HG02870 (cell line): Measurements from ENCODE around the gene LENEP.

Source experiments
- ATAC-seq: cut with Tn5 transposase; IDR thresholded peaks from one replicate; pipeline ENCODE4 v1.9.1; 2021; ENCODE audit warnings: mild to moderate bottlenecking, moderate library complexity; ENCODE audit not compliant: unreplicated experiment

LENEP gene

DNA sequence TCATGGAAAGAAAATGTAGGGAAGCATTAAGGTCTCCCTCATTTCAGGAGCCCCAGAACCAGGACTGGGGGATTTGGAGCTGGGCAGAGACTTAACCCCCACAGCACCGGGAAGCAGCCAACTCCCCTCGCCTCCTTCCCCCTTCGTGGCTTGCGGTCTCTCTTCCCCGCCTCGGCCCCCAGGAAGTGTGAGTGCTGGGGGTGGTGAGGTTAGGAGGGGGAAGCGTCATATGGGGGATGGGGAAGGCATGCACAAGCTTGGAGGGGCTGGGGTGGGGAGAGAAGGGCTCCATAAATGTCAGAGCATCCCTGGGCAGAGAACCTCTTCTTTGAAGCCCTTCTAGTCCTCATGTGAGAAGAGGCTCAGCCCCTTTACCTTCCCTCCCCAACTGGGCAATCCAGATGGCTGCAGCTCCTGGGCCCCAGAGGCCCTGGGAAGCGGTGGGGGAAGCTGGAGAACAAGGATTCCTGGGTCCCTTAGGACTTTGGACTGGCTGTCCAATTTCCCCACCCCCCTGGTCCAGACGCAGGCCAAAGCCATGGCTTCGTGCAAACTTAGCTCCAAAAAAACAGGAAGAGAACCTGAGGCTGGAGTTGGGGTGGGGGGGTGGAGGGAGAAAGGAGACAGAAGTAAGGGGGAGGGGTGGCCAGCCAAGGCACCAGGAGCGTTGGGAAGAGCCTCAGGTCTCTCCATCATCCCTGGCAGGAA, 17.0 kb downstream of the LENEP start:
- no peak for ATAC-seq

DNA sequence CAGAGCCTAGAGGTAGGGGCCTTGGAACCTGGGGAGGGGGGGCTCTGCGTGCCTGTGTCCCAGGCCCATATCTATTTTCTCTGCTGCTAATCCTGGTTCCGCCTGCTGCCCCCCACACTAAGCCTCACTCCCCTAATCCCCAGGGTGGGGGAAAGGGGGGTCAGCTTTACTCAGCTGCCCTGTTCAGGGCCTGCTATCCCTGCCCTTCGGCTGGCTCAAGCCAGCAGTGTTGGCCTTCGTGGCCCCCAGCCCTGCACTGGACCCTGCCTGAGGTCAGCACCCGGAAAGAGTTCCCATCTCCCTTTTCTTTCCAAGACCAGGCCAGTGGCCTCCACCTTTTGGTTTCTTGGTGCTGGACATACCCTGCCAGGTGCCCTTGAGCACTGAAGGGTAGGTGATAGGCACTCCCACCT, 17.6 kb downstream of the LENEP start:
- no peak for ATAC-seq

DNA sequence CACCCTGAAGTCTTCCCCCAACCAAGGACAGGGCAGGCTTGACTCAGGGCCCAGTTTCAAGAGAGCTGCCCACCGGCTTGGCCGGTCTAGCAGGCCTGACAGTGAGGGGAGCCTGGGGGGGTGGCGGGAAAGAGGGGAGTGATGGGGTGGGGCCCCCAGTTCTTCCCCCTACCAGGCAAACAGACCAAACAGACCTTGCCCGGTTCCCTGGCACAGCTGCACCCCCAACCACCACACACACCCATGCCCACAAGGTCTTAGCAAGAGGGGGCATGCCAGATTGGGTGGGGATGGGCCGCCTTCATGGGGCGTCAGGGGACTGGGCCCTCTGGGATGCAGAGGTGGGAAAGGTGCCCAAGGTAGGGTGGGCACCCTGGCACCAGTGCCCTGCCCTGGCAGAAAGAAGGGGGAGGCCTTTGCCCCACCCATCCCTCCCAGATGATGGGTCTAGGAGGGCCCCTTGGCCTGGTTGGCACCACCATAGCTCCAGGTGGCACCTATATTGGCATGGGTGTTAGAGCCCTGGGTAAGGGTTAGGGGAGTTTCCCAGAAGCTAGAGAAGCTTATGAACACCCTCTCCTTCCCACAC, 18.1 kb downstream of the LENEP start:
- ATAC-seq, result no peak

DNA sequence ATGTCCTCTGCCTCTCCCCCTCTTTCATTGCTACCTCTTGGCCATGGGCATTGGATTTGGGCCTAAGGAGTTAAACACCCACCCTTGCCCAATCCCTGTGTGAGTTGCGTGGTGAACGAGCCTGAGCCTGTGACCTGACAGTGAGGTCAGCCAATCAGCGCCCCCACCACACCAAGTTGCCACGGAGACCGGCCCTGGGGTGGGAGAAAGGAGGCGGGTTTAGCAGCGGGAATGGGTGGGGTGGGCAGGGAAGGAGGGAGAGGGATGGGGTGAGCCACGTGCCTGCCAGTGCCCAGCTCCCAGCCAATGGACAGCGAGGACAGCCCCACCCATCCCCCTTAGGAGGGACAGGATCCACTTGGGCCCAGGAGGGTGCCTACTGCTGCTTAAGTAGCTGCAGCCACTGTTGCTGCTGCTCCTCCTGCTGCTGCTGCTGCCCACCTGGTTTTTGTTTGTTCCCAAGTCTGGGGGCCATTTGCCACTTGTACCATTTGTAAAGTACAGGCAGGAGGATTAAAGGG, 18.7 kb downstream of the LENEP start:
- ATAC-seq, result no peak

DNA sequence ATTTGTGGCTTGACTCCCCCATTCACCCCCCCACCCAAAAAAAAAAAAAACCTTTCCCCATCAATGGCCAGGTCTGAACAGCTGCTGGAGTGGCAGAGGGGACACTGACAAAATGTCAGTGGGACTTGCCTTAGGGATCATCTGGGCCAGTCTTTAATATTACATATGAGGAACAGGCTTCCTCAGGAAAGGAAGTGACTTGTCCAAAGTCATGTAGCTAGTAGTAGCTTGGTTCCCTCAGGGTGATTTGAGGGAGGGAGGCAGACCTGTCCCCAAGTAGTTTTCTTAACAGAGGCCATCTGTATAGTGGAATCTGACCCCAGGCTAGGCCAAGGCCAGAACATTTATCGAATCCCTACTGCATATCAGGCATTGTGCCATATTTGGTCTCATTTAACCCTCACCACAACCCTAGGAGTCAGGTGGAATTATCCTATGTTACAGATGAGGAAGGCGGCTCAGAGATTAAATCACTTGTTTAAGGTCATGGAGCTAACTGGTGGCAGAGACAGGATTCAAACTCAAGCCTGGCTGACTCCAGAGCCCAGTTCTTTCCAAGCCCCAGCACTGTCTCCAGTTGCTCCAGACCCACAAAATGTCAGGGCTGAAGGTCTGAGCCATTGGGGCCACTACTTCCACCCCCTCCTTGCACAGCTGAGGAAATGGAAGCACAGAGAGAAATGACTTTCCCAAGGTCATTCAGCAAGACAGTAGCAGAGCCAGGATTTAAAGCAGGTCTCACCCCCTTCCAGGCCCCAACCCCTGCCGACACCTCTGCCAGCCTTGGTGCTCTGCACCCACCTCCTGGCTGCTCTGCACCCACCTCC, 19.6 kb downstream of the LENEP start:
- no peak for ATAC-seq

DNA sequence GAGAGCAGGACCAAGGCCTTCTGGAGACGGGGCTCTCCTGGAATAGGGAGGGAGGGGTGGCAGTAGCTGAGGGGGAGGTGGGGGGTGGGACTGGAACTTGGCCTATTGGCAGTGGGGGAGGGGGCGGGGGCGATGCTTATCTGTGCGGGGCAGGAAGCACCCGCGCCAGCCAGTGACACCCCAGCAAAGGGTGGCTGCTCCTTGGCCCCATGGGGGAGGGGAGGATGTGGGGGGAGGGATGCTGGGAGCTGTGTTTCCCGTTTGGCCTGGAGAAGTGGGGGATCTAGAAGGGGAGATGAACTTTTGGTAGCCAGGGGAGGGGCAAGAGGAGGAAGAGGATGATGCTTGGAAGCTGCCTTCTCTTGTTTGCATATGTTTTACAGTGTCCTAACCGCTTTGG, 20.2 kb downstream of the LENEP start:
- no peak for ATAC-seq

DNA sequence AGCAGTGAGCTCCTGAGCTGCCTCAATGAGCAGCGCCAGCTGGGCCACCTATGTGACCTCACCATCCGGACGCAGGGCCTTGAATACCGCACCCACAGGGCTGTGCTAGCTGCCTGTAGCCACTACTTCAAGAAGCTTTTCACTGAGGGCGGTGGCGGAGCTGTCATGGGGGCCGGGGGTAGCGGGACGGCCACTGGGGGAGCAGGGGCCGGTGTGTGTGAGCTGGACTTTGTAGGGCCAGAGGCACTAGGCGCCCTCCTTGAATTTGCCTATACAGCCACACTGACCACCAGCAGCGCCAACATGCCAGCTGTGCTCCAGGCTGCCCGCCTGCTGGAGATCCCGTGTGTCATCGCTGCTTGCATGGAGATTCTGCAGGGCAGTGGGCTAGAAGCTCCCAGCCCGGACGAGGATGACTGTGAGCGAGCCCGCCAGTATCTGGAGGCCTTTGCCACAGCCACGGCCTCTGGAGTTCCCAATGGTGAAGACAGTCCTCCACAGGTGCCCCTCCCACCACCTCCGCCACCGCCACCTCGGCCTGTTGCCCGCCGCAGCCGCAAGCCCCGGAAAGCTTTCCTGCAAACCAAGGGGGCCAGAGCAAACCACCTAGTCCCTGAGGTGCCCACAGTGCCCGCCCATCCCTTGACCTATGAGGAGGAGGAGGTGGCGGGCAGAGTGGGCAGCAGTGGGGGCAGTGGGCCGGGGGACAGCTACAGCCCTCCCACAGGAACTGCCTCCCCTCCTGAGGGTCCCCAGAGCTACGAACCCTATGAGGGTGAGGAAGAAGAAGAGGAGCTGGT, 21.5 kb downstream of the LENEP start:
- ATAC-seq, result no peak

DNA sequence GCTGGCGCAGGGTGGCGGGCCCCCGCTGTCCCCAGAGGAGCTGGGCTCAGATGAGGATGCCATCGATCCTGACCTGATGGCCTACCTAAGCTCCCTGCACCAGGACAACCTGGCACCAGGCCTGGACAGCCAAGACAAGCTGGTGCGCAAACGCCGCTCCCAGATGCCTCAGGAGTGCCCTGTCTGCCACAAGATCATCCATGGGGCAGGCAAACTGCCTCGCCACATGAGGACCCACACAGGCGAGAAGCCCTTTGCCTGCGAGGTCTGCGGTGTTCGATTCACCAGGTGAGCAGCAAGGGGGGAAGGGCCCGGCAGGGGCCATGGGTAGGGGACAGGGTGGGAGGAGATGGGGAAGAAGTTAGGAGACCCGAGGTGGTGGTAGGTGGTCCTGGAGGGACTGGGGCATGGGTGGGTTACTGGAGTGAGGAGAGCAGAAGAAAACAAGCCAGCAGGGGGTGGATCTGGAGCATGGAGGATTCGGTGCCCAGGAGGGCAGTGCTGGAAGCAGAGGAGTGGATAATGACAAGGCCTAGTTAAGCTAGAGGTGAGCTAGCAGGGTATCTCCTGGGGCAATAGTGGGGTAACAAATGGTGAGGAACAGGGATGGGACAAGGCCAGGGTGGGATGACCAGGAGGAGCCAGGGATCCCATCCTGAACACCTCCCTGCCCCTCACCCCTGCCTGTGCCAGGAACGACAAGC, 22.3 kb downstream of the LENEP start:
- ATAC-seq, result no peak

DNA sequence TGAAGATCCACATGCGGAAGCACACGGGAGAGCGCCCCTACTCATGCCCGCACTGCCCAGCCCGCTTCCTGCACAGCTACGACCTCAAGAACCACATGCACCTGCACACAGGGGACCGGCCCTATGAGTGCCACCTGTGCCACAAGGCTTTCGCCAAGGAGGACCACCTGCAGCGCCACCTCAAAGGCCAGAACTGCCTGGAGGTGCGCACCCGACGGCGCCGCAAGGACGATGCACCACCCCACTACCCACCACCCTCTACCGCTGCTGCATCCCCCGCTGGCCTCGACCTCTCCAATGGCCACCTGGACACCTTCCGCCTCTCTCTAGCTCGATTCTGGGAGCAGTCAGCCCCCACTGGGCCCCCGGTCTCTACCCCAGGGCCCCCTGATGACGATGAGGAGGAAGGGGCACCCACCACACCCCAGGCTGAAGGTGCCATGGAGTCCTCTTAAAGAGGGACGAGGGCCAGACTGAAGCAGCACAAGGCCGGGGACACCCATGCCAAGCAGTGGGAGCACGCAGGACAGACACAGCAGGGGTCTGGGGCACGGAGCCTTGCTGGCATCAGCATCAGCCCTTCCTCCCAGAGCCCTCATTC, 22.9 kb downstream of the LENEP start:
- no peak for ATAC-seq

DNA sequence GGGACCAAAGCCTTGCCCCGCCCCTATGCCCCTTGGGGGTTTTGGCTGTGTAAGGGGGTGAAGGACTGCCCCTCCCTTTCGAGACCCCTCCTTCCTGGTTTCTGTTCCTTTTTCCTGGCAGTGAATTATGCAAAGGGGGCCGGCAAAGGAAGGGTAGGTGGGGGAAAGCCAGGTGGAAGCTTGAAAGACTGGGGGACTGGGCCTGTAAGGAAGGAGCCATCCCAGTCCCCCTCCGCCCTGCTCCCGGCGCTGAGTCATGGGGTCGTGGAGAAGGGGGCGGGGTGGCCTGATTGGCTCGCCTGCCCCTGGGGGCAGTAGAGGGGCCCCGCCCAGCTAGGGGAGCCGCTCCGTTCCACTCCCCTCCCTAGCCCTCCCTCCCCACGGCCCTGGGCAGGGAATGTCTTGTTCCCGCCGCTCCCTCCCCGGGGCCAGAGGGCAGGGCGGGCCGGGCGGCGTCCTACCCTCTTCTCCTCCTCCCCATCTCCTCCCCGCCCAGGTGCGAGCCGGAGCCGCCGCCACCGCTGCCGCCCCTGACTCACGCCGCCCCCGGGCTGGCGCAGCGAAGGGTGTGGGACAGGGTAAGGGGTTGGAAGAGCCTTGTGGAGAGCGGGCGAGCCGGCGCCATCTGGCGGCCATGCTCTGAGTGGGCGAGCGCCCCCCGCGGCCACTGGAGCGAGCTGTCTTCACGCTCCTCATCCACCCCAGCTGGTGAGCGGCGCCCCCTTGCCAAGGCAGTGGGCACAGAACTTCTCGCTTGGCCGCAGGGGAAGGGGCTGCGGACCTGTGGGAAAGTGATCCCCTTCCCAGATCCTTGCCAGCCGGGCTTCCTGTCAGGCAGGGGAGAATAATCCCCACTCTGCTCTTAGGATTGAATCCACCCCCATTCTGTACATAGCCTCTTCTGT, 23.9 kb downstream of the LENEP start:
- peak; percentile 74 for ATAC-seq

DNA sequence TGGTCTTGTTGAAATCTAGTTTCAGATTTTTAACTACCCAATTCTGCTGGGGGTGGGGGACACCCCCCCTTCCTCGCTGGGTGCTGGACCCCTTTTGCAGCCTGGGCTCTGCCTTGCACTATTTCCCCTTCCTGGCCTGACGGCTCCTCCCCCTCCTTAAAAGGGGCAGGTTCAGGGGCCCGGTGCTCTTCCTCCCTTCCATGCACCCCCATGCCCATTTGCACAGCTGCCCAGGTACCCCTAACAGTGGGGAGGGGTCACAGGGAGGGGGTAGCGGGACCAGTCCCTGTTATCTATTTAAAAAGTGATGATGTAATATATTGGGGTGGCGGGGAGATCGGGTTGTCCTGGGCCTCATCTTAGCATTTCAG, 24.5 kb downstream of the LENEP start:
- ATAC-seq, result peak; percentile 23

DNA sequence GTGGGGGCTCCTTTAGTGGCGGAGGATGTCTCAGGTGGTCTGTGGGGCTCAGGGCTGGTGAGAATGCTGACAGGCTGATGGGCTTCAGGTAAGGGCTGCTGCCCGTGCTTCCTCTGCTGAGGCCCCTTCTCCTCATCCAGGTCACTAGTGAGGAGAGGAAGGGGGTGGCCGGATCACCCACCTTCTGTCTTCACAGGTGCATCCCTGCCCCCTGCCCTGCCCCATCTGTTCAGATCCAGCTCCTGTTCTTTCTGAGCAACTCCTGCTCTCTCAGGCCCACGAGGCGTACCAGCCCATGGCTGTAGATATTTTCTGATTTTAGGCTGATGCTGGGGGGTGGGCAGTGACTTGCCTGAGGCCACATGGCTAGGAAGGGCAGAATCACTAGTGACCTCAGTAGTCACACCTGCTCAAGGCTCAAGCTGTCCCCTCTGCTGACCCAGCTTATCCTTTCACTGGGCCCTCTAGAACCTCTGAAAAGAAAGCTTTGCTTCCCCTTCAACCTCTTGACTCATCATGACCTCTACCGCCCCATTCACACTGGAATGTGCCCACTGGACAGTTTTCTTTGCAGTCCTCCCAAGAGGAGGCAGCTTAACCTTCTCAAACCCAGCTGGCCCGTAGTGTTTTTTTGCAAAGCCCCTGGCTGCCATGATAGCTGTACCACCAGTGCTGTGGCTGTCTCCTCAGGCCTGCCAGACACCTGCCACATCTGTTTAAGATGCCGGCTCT, 25.4 kb downstream of the LENEP start:
- ATAC-seq, result no peak

DNA sequence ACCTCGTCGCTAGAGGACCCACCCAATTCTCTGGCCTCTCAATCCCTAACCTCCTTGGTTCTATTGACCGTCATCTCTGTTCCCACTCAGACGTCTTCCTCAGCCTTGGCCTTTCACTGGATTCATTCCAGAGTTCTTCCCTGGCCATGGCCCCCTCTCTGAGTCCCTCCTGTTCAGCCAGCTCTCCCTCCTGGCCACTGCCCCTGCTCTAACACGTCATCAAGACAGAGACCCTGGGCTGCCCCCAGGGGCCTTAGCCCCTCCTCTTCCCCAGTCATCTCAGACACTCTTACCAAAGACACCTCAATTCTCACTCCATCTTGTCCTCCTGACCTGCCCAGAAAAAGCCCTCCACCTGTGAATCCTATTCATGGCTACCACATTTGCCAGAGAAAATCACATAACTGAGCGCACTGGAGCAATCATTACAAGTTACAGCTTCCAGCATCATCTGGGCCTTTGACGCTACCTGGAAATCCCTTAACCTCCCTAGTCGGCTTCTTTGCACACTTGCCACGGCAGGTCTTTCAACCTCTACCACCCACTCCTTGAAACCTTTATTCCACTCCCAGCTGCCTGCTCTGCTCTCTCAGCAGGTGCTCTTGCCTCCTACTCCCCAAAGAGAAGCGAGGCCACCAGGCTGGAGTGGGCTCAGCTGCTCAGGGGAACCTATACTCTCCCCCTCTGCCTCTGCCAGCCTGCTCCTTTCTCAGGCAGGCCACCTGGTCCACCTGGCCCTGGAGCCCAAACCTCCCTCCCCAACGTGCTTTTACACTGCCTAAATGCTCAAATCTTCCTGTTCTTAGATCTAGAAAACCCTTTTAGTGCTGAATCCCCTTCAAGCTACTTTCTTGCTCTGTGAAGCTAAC, 26.2 kb downstream of the LENEP start:
- ATAC-seq, result no peak

DNA sequence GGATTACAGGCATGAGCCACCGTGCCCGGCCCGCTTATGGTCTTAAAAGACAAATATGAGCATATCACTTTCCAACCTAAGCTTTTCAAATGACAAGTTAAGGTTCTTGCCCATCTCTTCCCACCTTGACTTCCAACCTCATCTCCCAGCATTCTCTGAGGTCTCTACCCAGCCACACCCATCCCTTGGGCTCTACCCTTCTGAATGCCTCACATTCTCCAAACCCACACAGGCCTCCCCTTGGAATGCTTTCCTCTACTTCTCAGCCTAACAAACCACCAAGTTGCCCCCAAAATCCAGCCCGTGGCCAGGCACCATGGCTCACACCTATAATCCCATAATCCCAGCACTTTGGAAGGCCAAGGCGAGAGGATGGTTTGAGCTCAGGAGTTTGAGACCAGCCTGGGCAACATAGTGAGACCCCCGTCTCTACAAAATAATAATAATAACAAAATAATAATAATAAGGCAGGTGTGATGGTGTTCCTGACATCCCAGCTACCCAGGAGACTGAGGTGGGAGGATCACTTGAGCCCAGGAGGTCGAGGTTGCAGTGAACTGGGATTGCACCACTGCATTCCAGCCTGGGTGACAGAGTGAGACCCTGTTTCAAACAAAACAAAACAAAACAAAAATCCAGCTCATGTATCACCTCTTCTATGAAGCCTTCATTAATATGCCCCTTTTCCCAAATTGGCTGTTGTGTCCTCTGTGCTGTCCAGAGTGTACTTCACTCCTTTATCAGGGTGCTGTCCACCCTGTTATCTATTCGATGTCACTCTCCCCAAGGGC, 28.9 kb downstream of the LENEP start:
- ATAC-seq, result no peak

DNA sequence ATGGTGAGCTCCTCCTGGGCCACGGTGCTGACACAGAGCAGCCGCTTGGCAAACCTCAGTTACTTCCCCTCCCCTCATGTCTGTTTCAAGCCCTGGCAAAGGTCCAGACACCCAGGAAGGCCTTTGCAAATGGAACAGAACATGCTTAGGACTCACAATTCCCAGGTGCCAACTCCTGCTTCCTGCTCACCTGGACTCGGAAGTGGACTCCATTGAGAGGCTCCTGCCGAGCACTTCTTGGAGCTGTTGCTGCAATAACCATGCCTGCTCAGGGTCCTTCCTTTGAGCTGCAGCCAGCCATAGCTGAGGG, 29.5 kb downstream of the LENEP start:
- no peak for ATAC-seq

DNA sequence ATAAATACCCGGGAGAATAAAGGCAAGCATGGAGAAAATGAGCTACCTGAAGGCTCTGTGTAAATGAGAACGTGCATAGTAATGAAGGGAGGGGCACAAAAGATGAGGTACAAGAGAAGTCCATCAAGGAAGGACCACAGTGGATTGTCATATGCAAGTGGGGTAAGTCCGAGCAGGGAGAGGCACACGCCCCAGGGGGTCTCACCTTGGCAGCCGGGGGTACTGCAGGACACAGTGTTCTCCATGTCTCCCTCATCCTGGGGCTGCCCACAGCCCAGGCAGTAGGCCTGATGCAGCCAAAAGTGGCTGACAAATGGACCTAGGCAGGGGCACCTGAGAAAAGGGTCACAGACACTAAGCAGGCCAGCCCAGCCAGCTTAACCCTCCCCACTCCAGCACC, 30.2 kb downstream of the LENEP start:
- ATAC-seq, result no peak

DNA sequence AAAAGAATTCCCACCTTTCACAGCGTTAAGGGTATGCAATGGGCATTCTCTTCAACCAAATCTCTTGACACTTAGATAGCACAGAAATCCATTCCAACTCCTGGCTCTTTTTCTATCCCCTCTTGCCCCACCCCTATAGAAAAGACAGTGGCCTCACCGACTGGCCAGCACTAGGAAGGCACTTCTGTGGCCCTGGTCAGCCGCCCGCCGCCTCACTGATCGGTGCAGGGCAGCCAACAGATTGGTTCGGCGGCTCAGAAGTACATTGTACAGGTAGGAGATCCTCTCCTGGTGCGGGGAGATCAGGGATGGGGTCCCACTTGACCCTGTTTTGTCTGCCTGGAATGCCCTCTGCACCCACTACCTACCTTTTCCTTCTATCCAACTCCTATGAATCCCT, 30.9 kb downstream of the LENEP start:
- no peak for ATAC-seq
